Measurements from ENCODE around the gene PRKAG1. TPM values are rescaled to one million over a fixed set of nuclear protein-coding genes. Genes with fewer than 3 reads are reported as not detected.

Gene PRKAG1
- polyA plus RNA-seq, 2 of the 4 experiments (the other 2 are of a cell fraction) = 40.0 to 100 TPM

DNA sequence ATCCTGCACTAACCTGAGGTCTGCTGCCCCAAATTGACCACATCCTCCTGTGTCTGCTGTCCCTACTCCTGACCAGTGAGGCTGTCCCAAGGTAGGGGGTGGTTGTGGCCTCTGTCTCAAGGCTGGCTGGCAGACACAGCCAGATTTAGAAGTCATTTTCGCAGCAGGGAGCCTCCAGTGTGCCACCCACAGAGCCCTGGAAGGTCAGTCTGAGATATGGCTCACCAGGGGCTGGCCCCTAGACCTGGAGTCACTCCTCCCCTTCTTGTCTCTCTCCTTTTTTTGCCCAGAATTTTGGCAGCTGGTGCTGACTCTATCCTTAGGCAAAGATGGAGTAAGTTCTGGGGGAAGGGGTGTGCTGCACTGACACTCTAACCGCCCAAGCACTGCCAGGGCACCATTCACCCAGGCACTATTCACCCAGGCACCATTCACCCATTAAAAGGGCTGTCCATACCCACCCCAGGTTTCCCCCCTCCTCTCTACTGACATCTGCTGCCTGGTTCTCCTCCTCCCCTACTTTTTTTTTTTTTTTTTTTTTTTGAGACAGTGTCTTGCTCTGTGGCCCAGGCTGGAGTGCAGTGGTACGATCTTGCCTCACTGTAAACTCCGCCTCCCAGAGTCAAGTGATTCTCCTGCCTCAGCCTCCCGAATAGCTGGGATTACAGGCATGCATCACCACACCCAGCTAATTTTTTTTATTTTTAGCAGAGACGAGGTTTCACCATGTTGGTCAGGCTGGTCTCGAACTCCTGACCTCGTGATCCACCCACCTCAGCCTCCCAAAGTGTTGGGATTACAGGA is 27.1 kb downstream of the PRKAG1 start:
- ChIA-PET CTCF (interaction anchor here (0.6 to 77.5 kb wide), 3 partner anchors 37 to 100 kb away, joined by 3 to 2584 read pairs (median 7); partner anchors contain the start of genes ARF3, FKBP11, WNT1 and WNT10B), POLR2A (interaction anchor here (0.7 kb wide), 1 partner anchor 66 kb away, joined by 4 read pairs; no protein-coding TSS in a partner anchor)
- no peak overlapping the region for H3K27ac ChIP-seq
- TF ChIP-seq CBX8 (IDR thresholded peaks at IDR 0.05) = no peak
- TF ChIP-seq SMC3 (IDR thresholded peaks at IDR 0.05) = no peak
- TF ChIP-seq ZFP36 (IDR thresholded peaks at IDR 0.05; ENCODE audit: borderline replicate concordance, partially characterized antibody) = no peak
- no peak for TF ChIP-seq ZNF302 (CRISPR knock-in tag; IDR thresholded peaks at IDR 0.05)
- no peak for TF ChIP-seq CHD2 (IDR thresholded peaks at IDR 0.05; ENCODE audit: low read length, partially characterized antibody)
- TF ChIP-seq TP53 (CRISPR knock-in tag; IDR thresholded peaks at IDR 0.05) = no peak
- TF ChIP-seq CHD4 (IDR thresholded peaks at IDR 0.05; ENCODE audit: borderline replicate concordance) = no peak
- no peak for TF ChIP-seq ESRRA (IDR thresholded peaks at IDR 0.05; ENCODE audit: borderline replicate concordance, low read length)
- TF ChIP-seq, protein P1, sequence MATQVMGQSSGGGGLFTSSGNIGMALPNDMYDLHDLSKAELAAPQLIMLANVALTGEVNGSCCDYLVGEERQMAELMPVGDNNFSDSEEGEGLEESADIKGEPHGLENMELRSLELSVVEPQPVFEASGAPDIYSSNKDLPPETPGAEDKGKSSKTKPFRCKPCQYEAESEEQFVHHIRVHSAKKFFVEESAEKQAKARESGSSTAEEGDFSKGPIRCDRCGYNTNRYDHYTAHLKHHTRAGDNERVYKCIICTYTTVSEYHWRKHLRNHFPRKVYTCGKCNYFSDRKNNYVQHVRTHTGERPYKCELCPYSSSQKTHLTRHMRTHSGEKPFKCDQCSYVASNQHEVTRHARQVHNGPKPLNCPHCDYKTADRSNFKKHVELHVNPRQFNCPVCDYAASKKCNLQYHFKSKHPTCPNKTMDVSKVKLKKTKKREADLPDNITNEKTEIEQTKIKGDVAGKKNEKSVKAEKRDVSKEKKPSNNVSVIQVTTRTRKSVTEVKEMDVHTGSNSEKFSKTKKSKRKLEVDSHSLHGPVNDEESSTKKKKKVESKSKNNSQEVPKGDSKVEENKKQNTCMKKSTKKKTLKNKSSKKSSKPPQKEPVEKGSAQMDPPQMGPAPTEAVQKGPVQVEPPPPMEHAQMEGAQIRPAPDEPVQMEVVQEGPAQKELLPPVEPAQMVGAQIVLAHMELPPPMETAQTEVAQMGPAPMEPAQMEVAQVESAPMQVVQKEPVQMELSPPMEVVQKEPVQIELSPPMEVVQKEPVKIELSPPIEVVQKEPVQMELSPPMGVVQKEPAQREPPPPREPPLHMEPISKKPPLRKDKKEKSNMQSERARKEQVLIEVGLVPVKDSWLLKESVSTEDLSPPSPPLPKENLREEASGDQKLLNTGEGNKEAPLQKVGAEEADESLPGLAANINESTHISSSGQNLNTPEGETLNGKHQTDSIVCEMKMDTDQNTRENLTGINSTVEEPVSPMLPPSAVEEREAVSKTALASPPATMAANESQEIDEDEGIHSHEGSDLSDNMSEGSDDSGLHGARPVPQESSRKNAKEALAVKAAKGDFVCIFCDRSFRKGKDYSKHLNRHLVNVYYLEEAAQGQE (IDR thresholded peaks at IDR 0.05) = no peak
- TF ChIP-seq, protein P2, sequence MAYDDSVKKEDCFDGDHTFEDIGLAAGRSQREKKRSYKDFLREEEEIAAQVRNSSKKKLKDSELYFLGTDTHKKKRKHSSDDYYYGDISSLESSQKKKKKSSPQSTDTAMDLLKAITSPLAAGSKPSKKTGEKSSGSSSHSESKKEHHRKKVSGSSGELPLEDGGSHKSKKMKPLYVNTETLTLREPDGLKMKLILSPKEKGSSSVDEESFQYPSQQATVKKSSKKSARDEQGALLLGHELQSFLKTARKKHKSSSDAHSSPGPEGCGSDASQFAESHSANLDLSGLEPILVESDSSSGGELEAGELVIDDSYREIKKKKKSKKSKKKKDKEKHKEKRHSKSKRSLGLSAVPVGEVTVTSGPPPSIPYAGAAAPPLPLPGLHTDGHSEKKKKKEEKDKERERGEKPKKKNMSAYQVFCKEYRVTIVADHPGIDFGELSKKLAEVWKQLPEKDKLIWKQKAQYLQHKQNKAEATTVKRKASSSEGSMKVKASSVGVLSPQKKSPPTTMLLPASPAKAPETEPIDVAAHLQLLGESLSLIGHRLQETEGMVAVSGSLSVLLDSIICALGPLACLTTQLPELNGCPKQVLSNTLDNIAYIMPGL (CRISPR knock-in tag; IDR thresholded peaks at IDR 0.05; ENCODE audit: borderline replicate concordance) = no peak
- TF ChIP-seq EHMT2 (IDR thresholded peaks at IDR 0.05; ENCODE audit: low read depth) = no peak
- TF ChIP-seq ZC3H11A (IDR thresholded peaks at IDR 0.05) = no peak
- TF ChIP-seq EP300 (IDR thresholded peaks at IDR 0.05) = no peak
- TF ChIP-seq GATA3 (IDR thresholded peaks at IDR 0.05; ENCODE audit: borderline replicate concordance) = no peak
- no peak overlapping the region for H3K4me2 ChIP-seq
- no peak for ATAC-seq
- H3K4me1 ChIP-seq = 0 out of 3 replicates have a peak, but pooled peaks cover 5% of the 10 kb centered on the region
- no peak overlapping the region for H3K4me3 ChIP-seq
- no peak for DNase-seq (ENCODE audit: low read depth in 1 of 2, low spot score in 1 of 2)
- WGBS (ENCODE audit: missing lambda C conversion rate) = 56% methylated on average over 8 of the region's 8 CpGs
- FAIRE-seq = no peak
- no peaks in the 10 kb centered on the region for H3K9me3 ChIP-seq

DNA sequence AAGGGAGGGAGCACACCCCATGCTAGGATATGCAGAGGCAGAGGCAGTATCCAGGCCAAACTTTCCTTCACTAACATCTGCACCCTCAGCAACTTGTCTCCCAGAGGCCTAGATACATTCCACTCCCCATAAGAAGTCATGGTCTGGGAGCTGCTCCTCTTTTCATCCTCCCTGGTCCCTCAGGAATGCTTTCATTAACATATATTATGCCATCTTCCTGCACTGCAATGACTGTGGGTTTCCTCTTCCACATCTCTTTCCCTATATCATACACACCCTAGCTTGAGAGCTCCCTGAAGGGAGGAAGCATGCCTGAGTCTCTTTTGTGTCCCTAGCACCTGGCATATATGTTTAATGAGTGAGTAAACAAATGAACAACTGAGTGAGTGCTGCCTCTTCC is 28.0 kb downstream of the PRKAG1 start:
- POLR2A ChIA-PET = no interaction called here
- no peak for DNase-seq (ENCODE audit: low read depth in 1 of 2, low spot score in 1 of 2)
- Histone ChIP-seq H3K4me1 (0 out of 3 replicates have a peak, but pooled peaks cover 5% of the 10 kb centered on the region), H3K9me3 (no peaks in the 10 kb centered on the region), H3K4me3 (no peak overlapping the region), H3K4me2 (no peak overlapping the region), H3K27ac (no peak overlapping the region)
- no peak for FAIRE-seq
- TF ChIP-seq JUN (IDR thresholded peaks at IDR 0.05) (no peak), TFCP2L1 (CRISPR knock-in tag; IDR thresholded peaks at IDR 0.05) (no peak), RNF2 (IDR thresholded peaks at IDR 0.05; ENCODE audit: borderline replicate concordance, low read depth) (no peak), KDM5A (IDR thresholded peaks at IDR 0.05) (no peak)
- ATAC-seq = no peak
- CTCF ChIA-PET = interaction anchor here (1.0 to 77.5 kb wide), 2 partner anchors 36 to 157 kb away, joined by 3 to 2584 read pairs; partner anchors contain the start of genes ARF3, FKBP11, WNT1 and WNT10B

All from A549 (cell line).